Superior temporal gyrus (tissue), 1 donor: Measurements from ENCODE around the gene UTRN.

ENCODE experiments used
- DNase-seq: peaks from one replicate; pipeline ENCODE4 v3.0.0-alpha.2; 2016; ENCODE audit errors: extremely low spot score

UTRN gene

DNA sequence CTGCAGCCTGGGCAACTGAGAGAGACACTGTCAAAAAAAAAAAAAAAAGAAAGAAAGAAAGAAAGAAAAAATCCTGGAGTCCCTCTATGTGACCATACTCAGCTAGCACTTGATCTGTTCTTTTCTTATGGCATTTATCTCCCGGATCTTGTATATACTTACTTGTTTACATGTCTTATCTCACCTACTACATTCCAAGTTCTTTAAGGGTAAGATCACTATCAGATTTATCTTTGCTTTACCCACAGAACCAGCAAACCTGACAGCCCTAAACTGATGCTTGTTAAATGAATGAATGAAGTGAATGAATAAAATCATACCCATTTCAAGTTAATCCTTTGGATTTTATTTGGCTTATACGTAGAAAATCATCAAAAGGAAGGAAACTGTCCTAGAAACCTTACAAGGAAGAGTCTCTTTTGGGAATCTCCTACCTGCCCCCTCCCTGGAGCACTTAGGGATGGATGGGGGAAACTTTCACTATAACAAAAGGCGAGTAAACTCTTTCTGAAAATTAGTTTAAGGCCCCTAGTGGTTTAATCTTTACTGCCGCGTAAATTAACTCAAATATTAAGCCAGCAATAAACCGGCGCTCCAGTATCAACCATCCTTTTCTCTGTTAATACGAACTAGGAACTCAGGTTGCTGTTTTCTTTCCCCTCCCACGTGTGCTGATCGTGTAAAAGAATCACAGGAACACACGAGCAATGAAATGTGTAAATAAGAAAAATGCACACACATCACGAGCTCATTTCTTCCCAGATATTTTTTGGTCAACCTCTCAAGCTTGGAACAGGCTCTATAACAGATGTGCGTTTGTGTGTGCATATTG, 1.3 kb upstream of the UTRN start:
- no peak for DNase-seq

DNA sequence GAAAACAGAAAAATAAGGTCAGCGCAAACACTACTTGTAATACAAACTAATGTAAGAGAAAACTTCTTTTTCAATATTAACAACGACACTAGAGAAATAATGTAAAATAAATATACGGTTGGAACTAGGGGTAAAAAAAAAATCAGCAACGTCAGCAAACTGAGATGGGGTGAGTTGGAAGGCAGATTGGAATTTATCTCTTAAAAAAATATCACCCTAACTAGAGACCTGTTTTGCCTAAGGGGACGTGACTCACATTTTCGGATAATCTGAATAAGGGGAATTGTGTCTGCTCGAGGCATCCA, 705 bp upstream of the UTRN start:
- no peak for DNase-seq

DNA sequence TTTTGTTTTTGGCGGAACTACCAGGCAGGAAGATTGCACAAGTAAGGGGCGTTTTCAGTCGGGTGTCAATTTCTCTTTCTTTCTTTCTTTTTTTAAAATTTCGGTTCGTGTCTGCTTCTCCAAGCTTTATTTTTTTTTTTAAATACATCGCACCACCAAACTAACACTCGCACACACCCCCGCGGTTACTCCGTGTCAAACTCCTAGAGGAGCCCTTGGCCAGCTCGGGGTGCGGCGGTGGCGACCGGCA, 338 bp downstream of the UTRN start:
- DNase-seq = no peak

DNA sequence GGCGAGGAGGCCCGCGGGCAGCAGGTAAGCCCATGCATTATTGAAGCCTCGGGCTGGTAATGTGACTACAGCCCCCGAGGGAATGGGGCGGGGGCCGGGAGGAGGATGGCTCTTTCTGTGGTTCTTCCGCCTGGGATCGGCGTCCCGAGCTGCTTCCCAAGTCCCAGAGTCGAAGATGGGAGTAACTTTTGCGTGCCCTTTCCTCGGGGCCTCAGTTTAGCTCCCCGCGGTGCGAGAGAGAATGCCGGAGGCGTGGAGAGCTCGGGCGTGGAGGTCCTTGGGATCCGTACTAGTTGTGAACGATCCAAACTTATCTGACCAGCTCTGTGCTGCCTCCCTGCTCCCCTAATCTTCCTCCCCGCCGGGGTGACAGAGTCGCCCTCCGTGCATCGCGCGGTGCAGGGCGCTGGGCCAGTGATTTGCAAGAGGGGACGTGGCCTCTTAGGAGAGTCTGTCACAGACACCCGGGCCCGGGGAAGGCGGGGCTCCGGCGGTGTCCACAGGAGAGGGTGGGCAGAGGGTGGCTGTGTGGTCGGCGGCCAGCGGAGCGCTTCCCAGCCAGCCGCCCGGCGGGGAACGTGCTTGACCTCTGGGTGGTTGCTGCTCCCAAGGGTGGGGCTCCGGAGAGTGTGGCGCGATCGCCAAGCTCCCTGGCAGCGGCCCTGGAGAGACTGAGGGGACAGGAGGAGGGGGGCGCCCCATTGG, 815 bp downstream of the UTRN start:
- DNase-seq = no peak

DNA sequence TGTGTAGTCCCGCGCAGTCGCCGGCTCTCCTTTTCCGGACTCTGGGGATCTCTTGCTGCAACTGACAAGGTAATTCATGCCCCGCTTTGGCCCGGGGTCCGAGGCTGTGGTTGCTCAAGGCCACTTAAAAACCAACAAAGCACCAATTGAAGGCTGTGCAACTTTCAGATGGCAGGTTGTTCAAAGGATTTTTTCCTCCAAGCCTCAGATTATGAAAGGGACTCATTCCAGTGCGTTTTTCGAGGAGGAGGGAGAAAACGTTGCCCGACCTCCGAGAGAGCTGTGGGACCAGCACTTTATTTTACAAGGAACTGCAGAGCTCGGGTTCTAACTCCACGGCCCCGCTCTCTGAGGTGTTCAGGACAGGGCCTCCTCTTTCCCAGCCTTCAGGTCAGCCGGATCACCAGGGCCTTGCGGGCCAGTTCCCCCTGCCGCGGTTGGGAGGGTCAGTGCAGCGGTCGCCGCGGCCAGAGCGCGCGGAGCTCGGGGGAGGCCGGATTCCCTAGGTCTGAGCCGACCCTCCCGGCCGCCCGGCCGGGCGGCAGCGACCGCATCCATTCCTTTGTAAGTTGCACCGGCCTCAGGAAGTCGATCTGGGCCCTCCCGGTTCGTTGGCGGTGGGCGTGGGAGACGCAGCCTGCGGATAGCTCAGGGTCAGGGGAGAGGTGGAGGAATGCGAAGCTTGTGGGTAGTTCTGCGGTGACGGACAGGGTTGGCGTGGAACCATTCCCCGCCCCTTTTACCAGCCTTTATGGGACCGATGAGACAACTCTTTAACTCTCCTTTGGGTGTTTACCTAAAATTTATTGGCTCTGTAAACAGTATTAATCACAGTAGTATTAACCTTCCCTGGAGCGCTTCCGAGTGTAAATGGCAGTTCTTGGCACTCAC, 1.6 kb downstream of the UTRN start:
- DNase-seq = no peak

DNA sequence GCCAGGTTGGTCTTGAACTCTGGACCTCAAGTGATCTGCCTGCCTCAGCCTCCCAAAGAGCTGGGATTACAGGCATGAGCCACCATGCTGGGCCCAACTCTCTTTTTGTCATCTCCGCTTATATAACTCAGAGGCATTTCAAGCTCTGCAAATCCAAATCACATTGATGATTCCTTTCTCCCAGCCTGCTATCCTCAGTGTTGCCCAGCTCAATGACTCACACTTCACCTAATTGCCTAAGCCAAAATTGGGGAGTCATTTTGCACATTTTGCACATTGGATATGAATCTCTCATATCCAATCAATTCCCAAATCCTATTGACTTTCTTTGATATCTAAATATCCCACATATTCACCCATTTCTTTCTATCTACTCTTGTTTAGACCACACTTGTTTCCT, 3.9 kb downstream of the UTRN start:
- DNase-seq = no peak

DNA sequence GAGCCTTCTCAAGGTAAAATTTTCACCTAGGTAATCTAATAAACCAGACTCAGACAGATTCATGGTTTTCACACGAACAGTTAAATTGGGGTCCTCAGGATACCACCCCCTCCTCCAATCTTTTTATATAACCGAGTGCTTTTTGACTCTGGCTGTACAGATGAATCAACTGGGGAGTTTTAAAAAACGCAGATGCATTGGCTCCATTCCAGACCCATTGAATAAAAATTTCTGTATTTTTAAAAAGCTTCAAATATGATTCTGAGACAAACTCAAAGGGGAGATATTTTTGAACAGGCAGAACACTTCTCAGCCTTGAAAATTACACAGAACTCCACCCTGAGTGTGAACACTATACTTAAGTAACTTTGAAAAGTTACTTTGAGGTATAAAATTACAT, 7.2 kb downstream of the UTRN start:
- DNase-seq = no peak

DNA sequence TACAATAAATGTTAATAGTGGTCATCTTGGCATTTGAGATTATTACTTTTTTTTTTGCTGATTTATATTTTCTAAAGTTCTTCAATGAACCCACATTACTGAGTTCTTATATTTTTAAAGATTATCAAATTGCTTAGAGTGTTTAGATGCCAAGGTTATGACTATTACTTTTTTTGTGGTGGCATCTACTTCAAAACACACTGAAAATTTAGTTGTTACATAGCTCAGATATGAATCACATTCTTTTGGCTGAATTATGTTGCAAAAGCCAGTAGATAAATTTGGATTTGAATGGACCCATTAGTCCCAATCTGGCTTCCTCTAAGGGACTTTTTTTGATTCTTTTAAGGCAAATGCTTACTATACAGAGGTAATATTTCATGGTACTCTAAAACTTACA, 8.9 kb downstream of the UTRN start:
- no peak for DNase-seq

DNA sequence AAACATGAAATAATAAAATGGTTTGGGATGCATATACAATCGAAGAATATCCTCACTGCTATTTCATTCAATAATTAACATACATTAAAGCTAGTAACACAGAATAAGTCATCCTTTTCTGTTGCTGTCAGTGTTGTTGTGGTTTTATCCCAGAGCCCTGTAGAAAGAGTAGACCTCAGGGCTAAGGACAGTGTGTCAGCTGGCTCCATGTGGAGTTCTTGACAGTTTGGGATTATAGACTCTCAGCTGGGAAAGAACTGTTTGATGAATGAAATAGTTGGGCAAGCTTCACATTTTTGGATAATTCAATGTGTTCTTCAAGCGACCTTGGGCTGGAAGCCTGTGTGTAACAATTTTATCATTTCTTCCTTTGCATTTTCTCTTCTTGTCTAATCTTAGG, 10.1 kb downstream of the UTRN start:
- DNase-seq = no peak

DNA sequence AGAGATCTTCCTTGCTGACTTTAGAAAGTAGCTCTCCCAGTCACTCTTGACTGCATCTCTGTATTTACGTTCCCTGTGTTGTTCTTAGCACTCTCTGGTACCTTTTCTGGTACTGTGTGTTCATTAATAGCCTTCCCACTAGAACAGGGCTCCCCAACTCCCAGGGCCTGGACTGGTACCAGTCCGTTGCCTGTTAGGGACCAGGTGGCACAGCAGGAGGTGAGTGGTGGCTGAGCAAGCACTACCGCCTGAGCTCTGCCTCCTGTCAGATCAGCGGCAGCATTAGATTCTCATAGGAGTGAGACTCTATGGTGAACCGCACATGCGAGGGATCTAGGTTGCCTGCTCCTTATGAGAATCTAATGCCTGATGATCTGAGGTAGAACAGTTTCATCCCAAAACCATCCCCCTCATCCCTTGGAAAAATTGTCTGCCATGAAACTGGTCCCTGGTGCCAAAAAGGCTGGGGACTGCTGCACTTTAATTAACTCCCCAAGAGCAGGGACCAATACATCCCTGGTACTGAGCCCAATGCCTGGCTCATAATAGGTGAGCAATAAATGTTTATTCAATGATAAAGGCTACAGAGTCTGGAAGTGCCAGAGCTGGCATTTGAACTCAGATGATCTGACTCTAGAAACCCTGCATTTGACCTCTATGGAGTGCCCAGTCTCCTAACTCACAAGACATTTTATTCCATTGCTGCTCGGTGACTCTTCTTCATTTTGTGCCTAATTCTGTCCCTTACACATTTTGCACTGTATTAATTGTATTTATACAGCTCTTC, 11.0 kb downstream of the UTRN start:
- no peak for DNase-seq

DNA sequence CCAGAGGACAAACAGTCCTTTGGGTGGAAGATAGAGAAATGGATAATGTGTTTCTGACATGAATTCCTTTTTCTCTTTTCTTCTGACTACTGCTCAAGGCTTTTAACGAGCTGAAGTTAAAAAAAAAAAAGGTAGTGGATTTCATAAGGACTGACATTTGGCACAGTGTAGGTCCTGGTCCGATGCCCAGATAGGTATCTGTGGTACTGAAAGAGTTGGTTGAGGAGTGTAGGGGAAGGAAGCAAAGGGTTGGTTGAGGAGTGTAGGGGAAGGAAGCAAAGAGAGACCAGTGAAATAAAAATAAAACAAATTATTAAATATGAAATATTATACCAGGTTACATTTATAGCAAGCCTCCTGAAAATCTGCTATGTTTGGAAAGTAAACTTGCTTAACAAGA, 11.8 kb downstream of the UTRN start:
- no peak for DNase-seq

DNA sequence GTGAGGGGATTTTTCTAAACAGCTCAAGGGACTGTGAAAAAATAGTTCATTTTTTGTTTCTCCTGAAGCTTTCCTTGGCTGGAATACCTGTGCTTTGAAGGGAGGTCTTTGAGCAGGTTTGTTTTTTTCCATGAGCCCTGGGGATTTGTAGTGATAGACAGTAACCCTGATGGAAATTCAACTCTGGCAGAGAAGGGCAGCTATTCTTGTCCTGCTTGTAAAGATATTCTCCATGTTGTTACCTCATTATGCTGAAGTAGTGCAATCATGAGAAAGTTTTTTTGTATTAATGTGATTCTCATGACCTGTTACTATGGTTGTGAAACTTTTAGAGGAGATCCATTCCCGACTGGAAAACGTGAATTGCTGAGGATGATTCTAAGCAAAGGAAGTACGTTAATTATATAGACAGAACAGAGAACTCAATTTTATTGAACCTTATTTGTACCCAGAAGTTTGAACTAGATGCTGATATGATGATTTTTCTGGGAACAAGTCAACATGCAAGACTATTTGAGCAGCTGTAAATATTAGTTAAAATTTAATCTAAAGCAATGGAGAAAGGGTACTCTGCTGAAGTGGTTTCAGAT, 12.5 kb downstream of the UTRN start:
- DNase-seq = no peak

DNA sequence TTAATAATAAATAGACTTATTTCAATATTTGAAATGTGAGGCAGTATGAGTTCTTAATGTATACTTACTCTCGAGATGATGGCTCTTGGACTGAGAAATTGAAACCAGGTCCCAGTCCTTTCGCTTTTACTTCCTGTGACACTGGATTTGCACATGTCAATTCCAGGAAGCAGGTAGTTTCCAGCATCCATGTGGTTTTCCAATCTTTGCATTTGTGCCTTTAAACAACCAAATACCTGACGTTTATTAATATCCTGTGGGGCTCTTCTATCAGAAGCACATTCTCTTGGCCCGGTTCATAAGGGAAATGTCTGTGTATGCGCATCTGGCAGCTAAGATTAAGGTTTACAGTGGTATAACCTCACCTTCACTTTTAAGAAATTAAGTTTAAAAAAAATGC, 13.1 kb downstream of the UTRN start:
- no peak for DNase-seq

DNA sequence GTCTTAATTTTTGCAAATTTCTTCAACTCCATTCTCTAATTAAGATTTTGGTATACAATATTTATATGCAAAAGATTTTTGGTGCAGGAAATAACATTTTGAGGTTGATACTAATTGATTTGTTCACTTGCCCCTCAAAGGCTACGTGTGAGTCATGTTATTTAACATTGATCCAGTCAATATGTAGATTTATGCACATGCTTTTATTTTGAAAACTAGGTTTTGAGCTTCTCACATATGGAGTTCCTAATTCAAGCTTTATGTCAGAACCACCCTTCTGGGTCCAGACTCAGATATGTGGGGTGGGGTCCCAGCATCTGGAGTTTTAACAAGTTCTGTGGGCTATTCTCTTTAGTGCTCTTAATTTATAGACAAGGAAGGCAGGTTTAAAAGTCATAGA, 13.8 kb downstream of the UTRN start:
- no peak for DNase-seq

DNA sequence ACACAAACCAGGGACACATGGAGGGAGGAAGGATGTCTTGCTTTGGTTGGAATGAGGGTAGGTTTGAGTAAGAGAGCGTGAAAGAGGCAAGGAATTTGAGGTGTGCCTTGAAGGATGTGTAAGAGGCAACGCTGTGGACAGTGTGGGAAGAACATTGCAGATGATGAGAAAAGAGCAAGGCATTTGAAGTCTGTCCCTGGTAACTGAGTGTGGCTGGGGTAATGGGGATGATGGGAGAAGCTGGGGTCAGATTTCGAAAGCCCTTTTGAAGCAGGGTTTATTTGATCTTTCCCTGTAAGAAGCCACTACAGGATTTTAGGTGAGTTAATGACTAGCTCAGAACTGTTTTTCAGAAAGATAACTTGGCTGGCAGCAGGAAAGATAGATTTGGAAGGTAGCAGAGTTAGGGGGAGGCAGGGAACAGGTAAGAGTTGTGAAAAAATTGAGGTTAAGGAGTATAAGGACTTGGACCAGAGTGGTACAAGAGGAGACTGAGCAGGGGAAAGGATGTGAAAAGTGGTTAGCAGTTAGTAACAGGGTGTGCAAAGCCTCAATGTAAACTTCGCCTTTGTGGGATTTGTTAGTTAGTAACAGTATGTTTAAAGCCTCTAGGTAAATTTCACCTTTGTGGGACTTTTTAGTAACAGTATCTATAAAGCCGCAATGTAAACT, 17.7 kb downstream of the UTRN start:
- DNase-seq = no peak

DNA sequence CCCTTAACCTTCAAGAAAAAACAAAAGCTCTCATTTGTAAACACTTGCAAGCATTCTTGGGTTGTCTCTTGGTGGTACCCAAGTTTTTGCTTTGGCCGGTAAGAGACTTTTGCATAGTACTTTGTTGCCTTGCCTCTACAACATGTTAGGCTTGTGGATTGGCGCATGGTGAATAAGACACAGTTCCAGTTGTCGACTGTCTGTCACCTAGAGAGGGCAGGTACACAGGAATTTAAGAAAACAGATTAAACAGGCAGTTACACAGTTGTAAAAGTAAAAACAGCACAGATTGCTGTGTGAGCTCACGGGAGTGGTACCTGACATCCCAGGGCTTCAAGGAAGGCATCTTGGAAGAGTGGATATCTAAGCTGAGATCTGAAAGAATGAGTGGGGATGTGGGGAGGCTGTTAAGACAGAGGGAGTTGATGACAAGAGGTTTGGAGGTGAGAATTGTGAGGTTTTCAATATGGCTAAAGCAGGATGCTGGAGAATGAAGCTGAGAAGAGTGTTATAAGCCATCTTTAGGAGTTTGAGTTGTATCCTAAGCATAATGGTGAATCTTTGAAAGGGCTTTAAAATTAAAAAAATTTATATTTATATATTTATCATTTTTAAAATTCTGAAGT, 19.2 kb downstream of the UTRN start:
- no peak for DNase-seq

DNA sequence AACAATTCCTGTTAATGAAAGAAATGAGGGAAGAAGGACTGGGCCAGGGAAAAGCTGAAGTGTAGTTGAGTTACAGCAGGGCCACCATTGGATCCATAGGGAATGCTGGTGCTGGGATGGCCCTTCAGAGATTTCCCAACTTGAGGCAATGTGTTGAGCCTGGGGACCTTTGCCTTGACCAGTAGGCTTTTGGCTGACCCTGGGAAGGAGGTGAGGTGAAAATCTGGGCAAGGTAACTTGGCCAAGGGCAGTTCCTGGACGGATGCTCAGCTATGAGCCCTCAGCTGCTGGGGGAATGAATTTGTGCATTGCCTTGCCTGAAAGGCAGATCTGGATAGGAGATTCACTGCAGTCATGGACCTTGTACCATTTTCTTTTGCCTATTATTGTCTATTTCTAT, 20.4 kb downstream of the UTRN start:
- DNase-seq = no peak

DNA sequence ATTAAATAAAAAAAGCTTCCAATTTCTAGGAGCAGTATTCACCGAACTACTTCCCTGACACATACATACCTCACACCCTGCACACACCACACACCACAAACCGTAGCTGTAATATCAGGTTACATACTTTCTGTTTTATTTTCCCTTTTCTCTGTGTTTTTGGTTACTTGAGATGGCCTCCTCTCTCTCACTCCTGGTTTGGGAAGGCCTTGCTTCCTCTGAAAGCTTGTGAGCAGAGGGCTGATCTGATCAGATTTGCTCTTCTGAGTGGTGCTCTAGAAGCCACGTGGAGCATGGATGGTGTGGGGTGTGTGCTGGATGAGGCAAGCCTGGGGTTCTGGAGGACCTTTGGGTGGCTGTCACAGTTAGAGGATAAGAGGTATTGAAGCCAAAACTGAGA, 20.9 kb downstream of the UTRN start:
- DNase-seq = no peak

DNA sequence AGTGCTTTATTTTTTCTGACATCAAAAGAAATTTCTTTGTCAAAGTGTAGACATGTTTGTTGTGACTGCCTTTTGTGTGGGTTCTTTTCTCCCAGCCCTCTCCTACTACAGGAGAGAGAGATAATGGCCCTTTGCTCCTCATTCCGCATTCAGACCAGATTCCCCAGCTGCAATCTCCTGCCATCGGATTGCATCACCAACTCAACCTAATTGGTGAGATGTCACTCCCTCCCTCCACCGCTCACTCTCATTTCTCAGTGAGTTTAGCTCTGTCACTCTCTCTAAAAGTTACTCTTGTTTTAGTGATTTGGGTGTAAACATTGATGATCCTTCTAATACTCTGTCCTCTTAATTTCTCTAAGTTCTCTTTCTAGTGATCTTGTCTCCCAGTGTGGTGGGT, 22.7 kb downstream of the UTRN start:
- DNase-seq = no peak

DNA sequence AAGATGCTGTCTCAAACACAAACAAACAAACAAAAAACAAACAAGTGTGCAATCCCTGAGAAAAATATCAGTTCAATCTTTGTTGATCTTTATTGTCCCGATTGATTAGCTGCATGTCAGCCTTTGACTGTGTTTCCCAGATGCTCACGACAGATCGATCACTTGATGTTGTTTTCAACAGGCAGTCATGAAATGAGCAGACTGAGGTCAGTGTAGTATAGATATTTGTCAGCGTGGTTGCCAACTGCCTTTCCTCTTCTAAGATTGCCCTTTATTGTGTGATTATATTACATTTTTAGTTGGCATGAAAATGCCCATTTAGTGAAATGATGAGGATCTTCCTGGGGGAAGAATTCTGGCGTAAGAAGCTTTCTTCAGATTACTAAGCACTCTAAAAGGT, 25.6 kb downstream of the UTRN start:
- DNase-seq = no peak

DNA sequence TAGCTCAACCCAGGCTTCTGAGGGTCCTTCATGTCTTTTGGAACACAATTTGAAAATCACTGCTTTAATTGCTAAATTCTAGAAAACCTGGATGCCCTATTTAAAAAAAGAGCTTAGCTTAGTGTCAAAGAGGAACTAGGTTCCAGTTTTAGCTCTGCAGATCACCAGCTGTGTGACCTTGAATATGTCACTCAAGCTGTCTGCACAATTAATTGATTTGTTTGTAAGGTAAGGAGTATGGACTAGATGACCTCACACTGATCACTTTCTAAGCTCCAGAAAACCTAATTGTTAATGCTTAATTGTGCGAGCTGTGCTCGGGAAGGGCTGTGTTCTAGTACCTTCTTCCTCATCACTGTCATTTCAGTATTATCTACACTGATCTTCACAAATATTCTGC, 26.2 kb downstream of the UTRN start:
- DNase-seq = no peak
